Activated CD4-positive, alpha-beta T cell treated with anti-CD3 and anti-CD28 coated beads, Interleukin-2, amount 50 U/mL, for 1 hour (primary cell): ENCODE measurements around the gene CMBL.
"Not testable (repeated sequence)": the region's sequence is repeated elsewhere in the genome, so short reads cannot be mapped to it uniquely, and the experiment has no call there.

Source experiments
- DNase-seq: peaks from one replicate; pipeline ENCODE4 v3.0.0-alpha.2; 2020

Gene CMBL

GRCh38 chr5:10283927-10284635, 23.6 kb downstream of the CMBL start:
- DNase-seq = peak; percentile 78

GRCh38 chr5:10279925-10280720, 27.6 kb downstream of the CMBL start:
- DNase-seq = no peak

- DNase-seq = no peak
Observed at GRCh38 chr5:10279328-10279727, 28.4 kb downstream of the CMBL start.

- DNase-seq = no peak
Observed at GRCh38 chr5:10278658-10279279, 28.9 kb downstream of the CMBL start.

- no peak for DNase-seq
Observed at GRCh38 chr5:10277773-10278630, 29.7 kb downstream of the CMBL start.

- no peak for DNase-seq
Observed at GRCh38 chr5:10276691-10277090, 31.0 kb downstream of the CMBL start.

- no peak for DNase-seq
Observed at GRCh38 chr5:10275991-10276390, 31.7 kb downstream of the CMBL start.

- no peak for DNase-seq
Observed at GRCh38 chr5:10275460-10275859, 32.2 kb downstream of the CMBL start.

GRCh38 chr5:10272875-10273209, 34.9 kb downstream of the CMBL start:
- DNase-seq = not testable (repeated sequence)

- DNase-seq = no peak
Observed at GRCh38 chr5:10272053-10272874, 35.4 kb downstream of the CMBL start.

- DNase-seq = no peak
Observed at GRCh38 chr5:10268100-10268499, 39.6 kb downstream of the CMBL start.

- no peak for DNase-seq
Observed at GRCh38 chr5:10266839-10267238, 40.9 kb downstream of the CMBL start.

GRCh38 chr5:10266137-10266536, 41.6 kb downstream of the CMBL start:
- DNase-seq = no peak

GRCh38 chr5:10265245-10266109, 42.2 kb downstream of the CMBL start:
- DNase-seq = no peak

GRCh38 chr5:10264604-10265003, 43.1 kb downstream of the CMBL start:
- no peak for DNase-seq

- DNase-seq = no peak
Observed at GRCh38 chr5:10262995-10263394, 44.7 kb downstream of the CMBL start.

GRCh38 chr5:10262121-10262774, 45.5 kb downstream of the CMBL start:
- DNase-seq = no peak

- DNase-seq = no peak
Observed at GRCh38 chr5:10261065-10261464, 46.6 kb downstream of the CMBL start.

GRCh38 chr5:10259899-10260298, 47.8 kb downstream of the CMBL start:
- no peak for DNase-seq

GRCh38 chr5:10257870-10258269, 49.8 kb downstream of the CMBL start:
- no peak for DNase-seq

GRCh38 chr5:10254686-10255085, 53.0 kb downstream of the CMBL start:
- no peak for DNase-seq
